Measurements from ENCODE around the gene ATP10B. TPM values are rescaled to one million over a fixed set of nuclear protein-coding genes. Genes with fewer than 3 reads are reported as not detected.

ATP10B gene
- total RNA-seq, 1 donor from 2014 or later: 0.10 TPM

DNA sequence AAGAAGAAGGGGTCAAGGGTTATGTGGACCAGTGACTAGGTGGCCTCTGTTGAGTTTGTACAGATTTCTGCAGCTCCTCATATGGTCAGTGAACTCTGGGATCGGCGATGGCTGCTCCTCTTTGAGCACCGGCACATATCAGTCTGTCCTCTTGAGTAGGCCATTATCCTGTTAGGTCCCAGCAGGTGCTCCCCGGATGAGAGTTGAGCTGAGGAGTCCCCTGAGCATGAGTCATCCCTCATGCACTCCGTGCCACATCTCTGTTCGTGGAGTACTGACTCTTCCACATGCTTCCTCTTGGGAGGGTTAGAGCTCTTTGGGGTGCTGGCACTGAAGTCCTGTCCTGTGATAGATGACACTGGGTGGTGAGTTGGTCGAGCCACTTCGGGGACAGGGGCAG lies 286.6 kb downstream of the ATP10B start:
- no peak for ATAC-seq
- DNase-seq (ENCODE audit: low spot score): no peak

GRCh38 chr5:160556846-160557245 lies 295.2 kb downstream of the ATP10B start:
- ATAC-seq: no peak
- DNase-seq (ENCODE audit: low spot score): no peak

DNA sequence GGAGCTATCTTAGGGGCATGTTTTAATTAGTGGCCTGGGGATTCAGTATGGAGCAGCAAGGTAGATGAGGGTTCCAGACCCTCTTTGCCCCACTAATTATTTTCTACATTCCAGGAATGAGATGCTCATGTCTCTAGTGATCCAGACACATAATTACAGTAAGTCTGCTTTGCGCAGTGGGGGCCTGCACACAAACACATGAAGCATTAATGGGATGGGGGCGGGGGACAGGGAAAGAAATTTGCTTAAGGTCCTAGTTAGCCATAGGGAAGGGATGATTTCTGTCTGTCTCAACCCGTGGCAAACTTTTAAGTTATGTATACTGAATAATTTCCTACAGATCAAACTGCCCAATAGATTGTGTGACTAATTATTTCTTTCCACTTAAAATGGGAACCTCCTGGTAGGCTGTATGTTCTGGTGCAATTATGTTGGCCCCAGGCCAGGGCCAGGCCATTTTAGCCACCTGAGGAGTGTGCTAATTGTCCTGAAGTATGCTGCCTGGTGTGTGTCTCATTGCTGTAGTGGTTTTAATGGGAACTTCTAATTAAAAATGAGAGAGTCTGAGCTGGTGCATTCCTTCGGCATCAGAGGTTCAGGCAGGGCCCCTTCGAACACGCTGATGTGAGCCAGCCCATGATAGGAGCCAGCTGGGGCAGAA lies 295.9 kb downstream of the ATP10B start:
- DNase-seq (ENCODE audit: low spot score): no peak

GRCh38 chr5:160555581-160555970 lies 296.4 kb downstream of the ATP10B start:
- DNase-seq (ENCODE audit: low spot score): no peak
- ATAC-seq: no peak

More for the DNA sequence above, 295.9 kb downstream of the ATP10B start:
- ATAC-seq: no peak

DNA sequence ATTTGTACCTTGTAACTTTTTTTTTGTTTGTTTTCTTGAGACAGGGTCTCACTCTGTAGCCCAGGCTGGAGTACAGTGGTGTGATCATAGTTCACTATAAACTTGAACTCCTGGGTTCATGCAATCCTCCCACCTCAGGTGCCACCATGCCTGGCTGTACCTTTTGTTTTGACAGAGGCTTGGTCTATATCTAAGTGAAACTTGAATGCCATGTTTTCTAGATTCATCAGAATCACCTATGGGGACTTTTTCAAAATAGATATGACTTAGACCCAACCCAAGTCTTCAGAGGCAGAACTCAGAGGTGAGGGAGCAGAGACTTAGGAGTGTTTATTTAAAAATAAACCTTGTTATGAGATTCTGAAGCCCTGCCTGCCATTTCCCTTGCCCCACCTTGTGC lies 301.9 kb downstream of the ATP10B start:
- no peak for DNase-seq (ENCODE audit: low spot score)
- no peak for ATAC-seq

GRCh38 chr5:160548949-160549645 lies 302.9 kb downstream of the ATP10B start:
- no peak for DNase-seq (ENCODE audit: low spot score)
- no peak for ATAC-seq

GRCh38 chr5:160547872-160548271 lies 304.1 kb downstream of the ATP10B start:
- no peak for ATAC-seq
- DNase-seq (ENCODE audit: low spot score): no peak

DNA sequence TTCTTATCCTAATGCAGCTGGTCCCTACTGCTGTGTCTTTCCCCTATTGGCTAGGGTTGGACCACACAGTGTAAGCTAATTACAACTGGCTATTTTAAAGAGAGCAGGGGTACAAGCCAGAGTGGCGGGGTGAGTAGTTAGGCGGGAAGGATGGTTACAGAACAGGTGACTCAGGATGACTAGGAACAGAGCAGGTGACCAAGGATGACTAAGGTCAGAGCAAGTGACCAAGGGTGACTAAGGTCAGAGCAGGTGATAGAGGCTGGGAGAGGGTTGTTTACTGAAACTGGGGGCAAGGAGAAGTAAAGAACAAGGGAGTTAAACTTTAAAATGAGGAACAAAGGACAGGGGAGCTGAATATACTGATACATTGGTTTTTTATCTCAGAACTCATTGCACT lies 304.9 kb downstream of the ATP10B start:
- ATAC-seq (no peak), DNase-seq (ENCODE audit: low spot score) (no peak)

DNA sequence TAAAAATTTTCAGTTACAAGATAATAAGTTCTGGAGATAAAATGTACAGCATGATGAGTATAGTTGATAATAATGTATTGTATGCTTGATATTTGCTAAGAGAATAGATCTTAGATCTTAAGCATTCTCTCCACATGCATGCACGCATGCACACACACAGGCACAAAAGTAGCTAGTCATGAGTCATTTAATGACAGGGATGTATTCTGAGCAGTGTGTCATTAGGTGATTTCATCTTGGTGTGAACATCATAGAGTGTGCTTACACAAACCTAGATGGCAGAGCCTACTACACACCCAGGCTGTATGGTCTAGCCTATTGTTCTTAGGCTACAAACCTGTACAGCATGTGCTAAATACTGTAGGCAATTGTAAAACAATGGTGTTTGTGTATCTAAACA lies 306.2 kb downstream of the ATP10B start:
- ATAC-seq (no peak), DNase-seq (ENCODE audit: low spot score) (no peak)

DNA sequence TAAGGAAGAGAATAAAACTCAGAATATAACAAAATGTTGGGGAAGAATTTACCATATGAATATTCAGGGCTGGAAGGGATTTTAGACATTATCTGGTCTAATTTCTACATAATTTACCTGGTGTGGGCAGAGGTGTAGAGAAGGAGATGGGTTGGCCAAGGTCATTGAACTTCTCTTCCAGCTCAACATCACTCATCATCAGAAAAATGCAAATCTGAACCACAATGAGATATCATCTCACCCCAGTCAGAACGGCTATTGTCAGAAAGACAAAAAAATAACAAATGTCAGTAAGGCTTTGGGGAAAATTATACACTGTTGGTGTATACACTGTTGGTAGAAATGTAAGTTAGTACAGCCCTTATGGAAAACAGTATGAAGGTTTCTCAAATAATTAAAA lies 308.6 kb downstream of the ATP10B start:
- DNase-seq (ENCODE audit: low spot score): no peak
- ATAC-seq: no peak

GRCh38 chr5:160542840-160543239 lies 309.2 kb downstream of the ATP10B start:
- DNase-seq (ENCODE audit: low spot score): no peak
- no peak for ATAC-seq

DNA sequence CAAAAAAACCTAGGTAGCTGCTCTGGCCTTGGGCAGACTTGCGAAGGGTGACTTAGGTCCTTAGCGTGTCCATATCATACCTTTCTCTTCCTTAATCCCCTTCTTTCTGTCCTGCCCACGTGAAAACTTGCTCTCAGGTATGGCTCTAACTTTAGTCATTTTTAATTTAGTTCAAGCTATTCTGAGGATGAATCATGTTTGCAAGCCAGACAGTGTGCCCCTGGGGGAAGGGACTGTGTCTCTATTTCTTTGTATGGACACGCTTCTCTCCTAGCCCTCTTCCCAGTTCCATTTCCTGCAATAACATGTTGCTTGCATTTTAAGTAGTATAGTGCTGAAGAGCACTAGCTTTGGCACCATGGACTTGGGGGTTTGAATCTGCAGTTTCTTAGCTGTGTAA lies 309.7 kb downstream of the ATP10B start:
- DNase-seq (ENCODE audit: low spot score) (no peak), ATAC-seq (no peak)

DNA sequence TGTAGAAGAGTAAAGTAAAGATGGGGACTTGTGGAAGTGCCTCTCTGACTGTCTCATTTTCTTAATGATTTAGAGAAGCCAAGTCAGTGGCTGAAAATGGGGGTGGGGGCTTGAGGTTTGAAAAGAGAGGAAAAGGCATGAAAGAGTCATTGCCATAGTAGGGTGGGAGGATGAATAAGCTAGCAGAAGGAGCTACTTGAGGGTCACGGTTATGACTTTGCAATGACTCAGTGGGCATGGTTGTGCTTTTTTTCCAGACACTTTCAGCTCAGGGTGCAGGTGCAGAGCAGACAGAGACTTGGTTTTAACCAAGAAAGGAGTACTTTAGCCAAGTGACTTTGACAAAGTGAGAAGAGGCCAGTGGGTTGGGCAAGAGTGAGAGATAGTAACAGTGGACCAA lies 312.6 kb downstream of the ATP10B start:
- DNase-seq (ENCODE audit: low spot score): no peak
- no peak for ATAC-seq

GRCh38 chr5:160537940-160538339 lies 314.1 kb downstream of the ATP10B start:
- no peak for ATAC-seq
- no peak for DNase-seq (ENCODE audit: low spot score)

DNA sequence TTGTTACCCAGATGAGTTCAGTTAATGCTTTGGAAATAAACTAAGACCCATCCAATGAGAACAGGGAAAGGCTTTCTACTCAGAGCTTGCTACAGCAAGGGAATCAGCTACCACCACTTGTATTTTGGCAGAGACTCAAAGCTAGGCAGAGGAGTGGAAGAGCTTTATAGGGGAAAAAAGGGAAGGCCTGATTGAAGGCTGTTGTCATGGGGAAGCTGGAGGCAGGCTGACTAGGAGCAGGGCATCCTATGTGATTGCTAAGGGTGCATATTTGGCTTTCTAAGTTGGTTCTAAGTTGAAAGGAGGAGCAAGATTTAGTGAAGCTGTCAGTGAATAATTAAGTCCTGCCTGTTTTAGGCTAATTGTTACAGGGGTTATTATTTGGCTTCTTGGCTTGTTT lies 314.9 kb downstream of the ATP10B start:
- DNase-seq (ENCODE audit: low spot score): no peak
- ATAC-seq: no peak

GRCh38 chr5:160534914-160535313 lies 317.1 kb downstream of the ATP10B start:
- ATAC-seq (no peak), DNase-seq (ENCODE audit: low spot score) (no peak)

- DNase-seq (ENCODE audit: low spot score): no peak
Observed at GRCh38 chr5:160534125-160534524, 317.9 kb downstream of the ATP10B start.

DNA sequence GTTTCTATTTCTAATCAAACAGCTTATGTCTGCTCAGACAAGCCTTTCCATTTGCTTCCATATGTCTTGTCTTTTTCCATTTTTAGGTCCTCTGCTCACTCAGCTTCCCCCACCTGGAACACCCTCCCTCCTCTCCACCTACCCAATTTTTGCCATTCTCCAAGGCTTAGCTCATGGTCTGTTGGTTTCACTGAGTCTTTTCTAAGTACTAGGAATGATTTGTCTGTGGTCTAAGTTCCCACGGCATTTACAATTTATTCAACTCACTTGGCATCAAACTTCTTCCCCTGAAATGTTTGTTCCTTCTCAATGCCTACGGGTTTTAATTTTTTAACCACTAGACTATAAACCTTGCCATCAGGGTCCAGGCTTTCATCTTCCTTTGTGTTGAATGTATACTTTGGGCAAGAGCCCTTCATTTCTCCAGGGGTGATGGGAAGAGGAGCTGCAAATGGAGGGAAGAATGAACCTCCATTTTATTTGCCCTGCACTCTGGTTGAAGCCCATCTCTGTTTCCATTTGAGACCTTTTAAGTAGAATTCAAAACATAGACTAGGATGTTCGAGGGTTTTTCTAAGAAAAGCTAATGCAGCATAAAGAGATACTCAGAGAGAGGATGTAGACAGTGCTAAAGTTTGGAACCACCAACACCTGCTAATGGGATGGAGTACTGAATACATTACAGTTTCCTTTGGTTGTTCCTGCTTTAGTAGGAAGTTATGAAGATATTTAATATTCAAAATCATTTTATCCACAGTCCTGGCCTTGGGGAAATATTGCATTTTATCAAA lies 326.3 kb downstream of the ATP10B start:
- DNase-seq (ENCODE audit: low spot score) (no peak), ATAC-seq (no peak)

More at GRCh38 chr5:160534125-160534524, 317.9 kb downstream of the ATP10B start:
- peak; percentile 66 for ATAC-seq

DNA sequence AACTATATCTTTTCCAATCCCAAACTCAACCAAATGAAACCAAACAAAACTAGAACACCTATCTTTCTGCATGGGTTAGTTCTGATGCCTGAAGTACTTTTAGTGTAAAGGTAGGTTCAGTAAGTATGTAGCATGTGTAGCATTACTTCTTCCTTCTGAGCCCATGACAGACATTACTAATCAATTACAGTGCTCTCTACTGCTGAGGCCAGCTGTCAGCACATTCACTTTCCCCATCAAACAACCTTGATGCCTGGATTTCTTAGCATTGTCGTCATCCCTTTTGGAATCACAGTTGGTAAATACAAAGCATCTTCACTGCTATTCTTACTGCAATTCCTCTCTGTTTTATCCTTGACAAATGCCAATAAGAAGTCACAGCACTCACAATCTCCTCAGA lies 327.2 kb downstream of the ATP10B start:
- ATAC-seq (no peak), DNase-seq (ENCODE audit: low spot score) (no peak)

DNA sequence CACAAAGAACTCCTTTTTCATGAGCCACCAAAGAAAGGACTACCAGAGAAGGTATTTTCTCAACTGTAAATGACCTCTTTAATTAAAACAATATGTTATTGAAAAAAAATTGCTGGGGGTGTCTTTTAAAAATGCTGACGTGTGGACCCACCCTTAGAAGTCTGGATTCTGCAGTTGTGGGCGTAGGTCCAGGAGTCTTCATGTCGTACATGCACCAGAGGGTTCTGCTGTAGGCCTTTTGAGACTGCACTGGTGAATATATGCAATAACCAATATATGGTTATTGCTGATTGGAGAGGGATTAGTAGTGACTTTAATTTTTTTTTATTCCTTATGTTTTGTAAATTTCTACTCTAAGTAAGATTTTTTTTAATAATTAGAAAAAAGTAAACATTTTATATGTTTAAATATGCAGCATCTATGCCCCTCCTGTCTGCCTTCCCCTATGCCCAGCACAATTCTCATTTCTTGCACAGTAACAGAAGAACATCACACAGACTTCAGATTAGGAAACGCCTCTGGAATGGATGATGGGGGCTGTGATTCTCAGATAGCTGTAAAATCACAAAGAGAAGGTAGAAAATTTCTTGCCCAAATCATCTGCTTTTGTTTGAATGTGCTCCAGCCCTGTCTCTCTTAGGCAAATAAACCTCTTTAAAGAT lies 328.4 kb downstream of the ATP10B start:
- no peak for DNase-seq (ENCODE audit: low spot score)
- ATAC-seq: no peak

DNA sequence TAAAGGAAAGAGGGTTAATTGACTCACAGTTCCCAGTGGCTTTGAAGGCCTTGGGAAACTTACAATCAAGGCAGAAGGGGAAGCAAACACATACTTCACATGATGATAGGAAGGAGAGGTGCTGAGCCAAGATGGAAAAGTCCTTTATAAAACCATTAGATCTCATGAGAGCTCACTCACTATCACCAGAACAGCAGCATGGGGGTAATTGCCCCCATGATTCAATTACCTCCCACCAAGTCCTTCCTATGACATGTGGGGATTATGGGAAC lies 330.7 kb downstream of the ATP10B start:
- DNase-seq (ENCODE audit: low spot score) (no peak), ATAC-seq (no peak)

Data from left lobe of liver (tissue), 2 donors.